Activated CD8-positive, alpha-beta T cell treated with anti-CD3 and anti-CD28 coated beads for 36 hours (primary cell): ENCODE data around the gene HCST. TPM values are rescaled to one million over a fixed set of nuclear protein-coding genes. Genes with fewer than 3 reads are reported as not detected.

ENCODE experiments used
- ATAC-seq: fragments of 200-7000 bp; cut with Tn5 transposase; one replicate; pipeline ENCODE4 v1.10.0; 2021; ENCODE audit warnings: mild to moderate bottlenecking, moderate library complexity
- CTCF ChIA-PET: fragments of 350-600 bp; sonication (Branson Sonifier 250); formaldehyde crosslinking; loops from one replicate; lab custom pipeline; 2021; ENCODE audit warnings: antibody characterized with exemption; lab: Charles Lee
- POLR2A ChIA-PET: fragments of 350-600 bp; sonication (Branson Sonifier 250); formaldehyde crosslinking; loops from one replicate; lab custom pipeline; 2021; ENCODE audit warnings: antibody characterized with exemption; lab: Charles Lee
- DNase-seq: peaks from one replicate; pipeline ENCODE4 v3.0.0-alpha.2; 2020
- H3K27ac Mint-ChIP-seq: one replicate; pipeline ENCODE4 v1.8.0; 2021; ENCODE audit warnings: mild to moderate bottlenecking, mixed read lengths
- H3K27me3 Mint-ChIP-seq: one replicate; pipeline ENCODE4 v1.8.0; 2021; ENCODE audit warnings: mixed read lengths
- H3K36me3 Mint-ChIP-seq: one replicate; pipeline ENCODE4 v1.8.0; 2021; ENCODE audit warnings: low read depth, mixed read lengths
- H3K4me1 Mint-ChIP-seq: one replicate; pipeline ENCODE4 v1.8.0; 2021; ENCODE audit warnings: low read depth, mixed read lengths
- H3K4me3 Mint-ChIP-seq: one replicate; pipeline ENCODE4 v1.8.0; 2021; ENCODE audit warnings: mild to moderate bottlenecking, moderate library complexity, mixed read lengths
- H3K9me3 Mint-ChIP-seq: one replicate; pipeline ENCODE4 v1.8.0; 2021; ENCODE audit warnings: mixed read lengths
- intact Hi-C: fragments of 100-400 bp; cut with micrococcal nuclease; formaldehyde crosslinking; loops from one replicate; pipeline ENCODE4 v1.10.0; 2022
- total RNA-seq, 2 experiments: library from RNA; stranded (reverse); gene quantifications; one replicate each; pipeline ENCODE4 v1.2.3, GENCODE V29; 2021
- TF ChIP-seq, protein P1 (sequence below): fragments of 200-600 bp; IDR thresholded peaks from one replicate; pipeline ENCODE4 v1.8.0; 2022; ENCODE audit warnings: antibody characterized with exemption, mild to moderate bottlenecking

The HCST gene
- total RNA-seq, 2 experiments from 2014 or later = 57.1 to 72.0 TPM

DNA sequence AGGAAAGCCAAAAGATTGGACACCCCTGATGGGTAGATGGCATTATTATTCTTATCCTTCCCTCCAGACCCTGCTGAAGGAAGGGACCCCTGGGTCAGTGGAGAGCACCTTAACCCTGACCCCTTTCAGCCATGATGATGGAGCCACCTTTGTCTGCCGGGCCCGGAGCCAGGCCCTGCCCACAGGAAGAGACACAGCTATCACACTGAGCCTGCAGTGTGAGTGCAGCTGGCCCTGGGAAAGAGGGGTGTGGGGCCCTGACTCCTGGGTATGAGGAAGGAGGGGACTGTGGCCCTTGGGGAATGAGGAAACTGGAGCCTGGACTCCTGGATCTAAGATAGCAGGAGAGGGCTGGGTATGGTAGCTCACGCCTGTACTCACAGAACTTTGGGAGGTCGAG is 42.9 kb upstream of the HCST start:
- POLR2A ChIA-PET = no interaction called here
- H3K4me1 Mint-ChIP-seq = peaks cover 9% of the 10 kb centered on the region

GRCh38 chr19:35860436-35860817 is 41.9 kb upstream of the HCST start:
- ChIA-PET POLR2A (no interaction called here), CTCF (no interaction called here)
- ATAC-seq (no peak), DNase-seq (no peak)
- H3K4me3 Mint-ChIP-seq = no peak overlapping the region
- peaks cover 46% of the 10 kb centered on the region for H3K27me3 Mint-ChIP-seq
- intact Hi-C loops = no loop called here
- peaks cover 9% of the 10 kb centered on the region for H3K4me1 Mint-ChIP-seq
- H3K9me3 Mint-ChIP-seq = no peaks in the 10 kb centered on the region
- TF ChIP-seq, protein P1, sequence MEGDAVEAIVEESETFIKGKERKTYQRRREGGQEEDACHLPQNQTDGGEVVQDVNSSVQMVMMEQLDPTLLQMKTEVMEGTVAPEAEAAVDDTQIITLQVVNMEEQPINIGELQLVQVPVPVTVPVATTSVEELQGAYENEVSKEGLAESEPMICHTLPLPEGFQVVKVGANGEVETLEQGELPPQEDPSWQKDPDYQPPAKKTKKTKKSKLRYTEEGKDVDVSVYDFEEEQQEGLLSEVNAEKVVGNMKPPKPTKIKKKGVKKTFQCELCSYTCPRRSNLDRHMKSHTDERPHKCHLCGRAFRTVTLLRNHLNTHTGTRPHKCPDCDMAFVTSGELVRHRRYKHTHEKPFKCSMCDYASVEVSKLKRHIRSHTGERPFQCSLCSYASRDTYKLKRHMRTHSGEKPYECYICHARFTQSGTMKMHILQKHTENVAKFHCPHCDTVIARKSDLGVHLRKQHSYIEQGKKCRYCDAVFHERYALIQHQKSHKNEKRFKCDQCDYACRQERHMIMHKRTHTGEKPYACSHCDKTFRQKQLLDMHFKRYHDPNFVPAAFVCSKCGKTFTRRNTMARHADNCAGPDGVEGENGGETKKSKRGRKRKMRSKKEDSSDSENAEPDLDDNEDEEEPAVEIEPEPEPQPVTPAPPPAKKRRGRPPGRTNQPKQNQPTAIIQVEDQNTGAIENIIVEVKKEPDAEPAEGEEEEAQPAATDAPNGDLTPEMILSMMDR = no peak
- H3K27ac Mint-ChIP-seq = no peak overlapping the region
- H3K36me3 Mint-ChIP-seq = no peaks in the 10 kb centered on the region

More for the DNA sequence above, 42.9 kb upstream of the HCST start:
- Mint-ChIP-seq H3K9me3 (no peaks in the 10 kb centered on the region), H3K27ac (no peak overlapping the region), H3K27me3 (peaks cover 53% of the 10 kb centered on the region), H3K36me3 (no peaks in the 10 kb centered on the region), H3K4me3 (no peak overlapping the region)
- intact Hi-C loops = no loop called here
- no peak for DNase-seq
- no peak for ATAC-seq
- TF ChIP-seq, protein P1 = no peak
- CTCF ChIA-PET = no interaction called here

- ATAC-seq (no peak), DNase-seq (no peak)
- H3K9me3 Mint-ChIP-seq = no peaks in the 10 kb centered on the region
- H3K4me3 Mint-ChIP-seq = no peak overlapping the region
- ChIA-PET POLR2A (interaction anchor here (1.1 kb wide), 1 partner anchor 8 kb away, joined by 5 read pairs; the partner anchor contains the start of gene NPHS1), CTCF (no interaction called here)
- no peaks in the 10 kb centered on the region for H3K36me3 Mint-ChIP-seq
- TF ChIP-seq, protein P1 = no peak
- H3K27ac Mint-ChIP-seq = no peak overlapping the region
- H3K27me3 Mint-ChIP-seq = peaks cover 45% of the 10 kb centered on the region
- intact Hi-C loops = no loop called here
- peaks cover 9% of the 10 kb centered on the region for H3K4me1 Mint-ChIP-seq
Observed at GRCh38 chr19:35860818-35861639, 41.3 kb upstream of the HCST start.

DNA sequence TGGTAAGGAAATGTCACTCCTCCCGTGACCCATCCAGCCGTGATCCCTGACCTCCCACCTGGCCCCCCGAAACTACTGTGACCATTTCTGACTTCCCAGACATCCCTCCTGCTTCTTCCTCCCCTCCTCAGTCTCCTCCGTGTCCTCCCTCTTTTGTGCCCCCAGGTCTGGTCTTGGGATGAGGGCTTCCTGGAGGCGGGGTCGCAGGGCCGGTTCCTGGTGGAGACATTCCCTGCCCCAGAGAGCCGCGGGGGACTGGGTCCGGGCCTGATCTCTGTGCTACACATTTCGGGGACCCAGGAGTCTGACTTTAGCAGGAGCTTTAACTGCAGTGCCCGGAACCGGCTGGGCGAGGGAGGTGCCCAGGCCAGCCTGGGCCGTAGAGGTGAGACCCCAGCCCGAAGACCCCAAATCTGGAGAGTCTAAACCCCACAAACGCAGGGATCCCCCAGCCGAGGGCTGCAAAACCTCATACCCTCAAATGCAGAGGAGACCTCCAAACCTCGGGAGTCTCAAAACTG is 40.6 kb upstream of the HCST start:
- Mint-ChIP-seq H3K27ac (no peak overlapping the region), H3K4me3 (no peak overlapping the region), H3K36me3 (no peaks in the 10 kb centered on the region), H3K4me1 (peaks cover 9% of the 10 kb centered on the region), H3K9me3 (no peaks in the 10 kb centered on the region), H3K27me3 (peaks cover 49% of the 10 kb centered on the region)
- CTCF ChIA-PET = no interaction called here
- DNase-seq = no peak
- ATAC-seq = no peak
- POLR2A ChIA-PET = interaction anchor here (1.1 kb wide), 1 partner anchor 9 kb away, joined by 5 read pairs; the partner anchor contains the start of gene NPHS1
- intact Hi-C loops = no loop called here
- TF ChIP-seq, protein P1 = no peak

DNA sequence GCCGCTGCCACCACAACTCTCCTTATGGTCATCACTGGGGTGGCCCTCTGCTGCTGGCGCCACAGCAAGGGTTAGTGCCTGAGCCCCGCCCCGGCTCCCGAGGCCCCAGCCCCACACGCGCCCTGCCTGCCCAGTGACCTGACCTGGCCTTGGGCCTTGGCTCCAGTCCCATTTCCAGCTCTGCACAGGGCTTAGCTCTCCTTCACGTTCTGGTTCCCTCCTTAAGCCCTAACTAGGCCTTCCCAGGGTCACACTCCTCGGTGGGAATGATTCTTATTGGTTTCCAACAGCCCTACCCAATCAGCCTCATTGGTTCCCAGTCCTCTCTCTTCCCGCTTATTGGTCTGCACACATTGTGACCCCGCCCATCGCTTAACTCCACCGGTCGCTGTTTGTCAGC is 39.8 kb upstream of the HCST start:
- CTCF ChIA-PET = no interaction called here
- no peak overlapping the region for H3K27ac Mint-ChIP-seq
- DNase-seq = no peak
- no peaks in the 10 kb centered on the region for H3K9me3 Mint-ChIP-seq
- H3K4me3 Mint-ChIP-seq = no peak overlapping the region
- H3K4me1 Mint-ChIP-seq = peaks cover 6% of the 10 kb centered on the region
- H3K36me3 Mint-ChIP-seq = no peaks in the 10 kb centered on the region
- no peak for ATAC-seq
- POLR2A ChIA-PET = no interaction called here
- TF ChIP-seq, protein P1 = no peak
- intact Hi-C loops = no loop called here
- H3K27me3 Mint-ChIP-seq = peaks cover 47% of the 10 kb centered on the region
